ENCODE measurements around the gene THG1L.

THG1L gene

DNA sequence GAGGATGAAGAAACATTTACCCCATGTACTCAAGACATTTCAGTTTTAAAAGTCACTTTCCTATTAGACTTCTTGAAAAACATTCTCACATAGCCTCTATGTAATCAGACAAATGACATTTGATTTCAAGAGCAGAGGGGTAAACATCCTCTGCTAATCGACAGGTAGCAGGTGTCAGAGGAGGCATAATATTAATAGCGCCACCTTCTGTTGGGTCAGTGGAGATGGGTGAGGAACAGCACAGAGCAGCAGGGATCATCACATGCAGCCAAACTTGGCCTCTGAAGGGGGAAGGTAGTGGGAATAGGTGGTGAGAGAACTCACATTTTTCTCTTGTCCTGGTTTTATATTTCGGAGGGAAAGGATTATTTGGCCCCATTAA, 9.0 kb downstream of the THG1L start:
- H3K27me3 Mint-ChIP-seq (ENCODE audit: low read depth), result no peaks in the 10 kb centered on the region
- no peak overlapping the region for H3K4me3 Mint-ChIP-seq
- H3K36me3 Mint-ChIP-seq (ENCODE audit: low read depth), result peaks cover 5% of the 10 kb centered on the region
- no peaks in the 10 kb centered on the region for H3K9me3 Mint-ChIP-seq
- H3K27ac Mint-ChIP-seq, result no peak overlapping the region
- H3K4me1 Mint-ChIP-seq (ENCODE audit: low read depth), result peaks cover 19% of the 10 kb centered on the region

DNA sequence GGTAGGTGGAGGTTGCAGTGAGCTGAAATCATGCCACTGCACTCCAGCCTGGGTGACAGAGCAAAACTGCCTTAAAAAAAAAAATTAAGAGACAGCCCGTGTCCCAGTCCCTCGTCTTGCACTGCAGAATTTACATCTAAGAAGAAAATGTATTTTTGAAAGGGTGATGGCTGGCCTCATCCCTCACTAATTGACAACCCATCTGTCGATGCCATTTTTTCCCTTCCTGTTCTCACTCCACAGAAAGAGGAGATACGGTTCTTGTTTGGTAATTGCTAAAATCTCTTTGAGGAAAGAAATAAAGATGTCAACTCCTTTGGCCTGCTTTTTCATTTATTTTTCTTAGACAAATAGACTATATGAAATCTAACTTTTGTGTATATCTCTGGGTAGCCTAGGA, 9.9 kb downstream of the THG1L start:
- H3K27ac Mint-ChIP-seq, result no peak overlapping the region
- no peak overlapping the region for H3K4me3 Mint-ChIP-seq
- peaks cover 23% of the 10 kb centered on the region for H3K4me1 Mint-ChIP-seq (ENCODE audit: low read depth)
- H3K27me3 Mint-ChIP-seq (ENCODE audit: low read depth), result no peaks in the 10 kb centered on the region
- H3K36me3 Mint-ChIP-seq (ENCODE audit: low read depth), result peaks cover 7% of the 10 kb centered on the region
- H3K9me3 Mint-ChIP-seq, result no peaks in the 10 kb centered on the region

DNA sequence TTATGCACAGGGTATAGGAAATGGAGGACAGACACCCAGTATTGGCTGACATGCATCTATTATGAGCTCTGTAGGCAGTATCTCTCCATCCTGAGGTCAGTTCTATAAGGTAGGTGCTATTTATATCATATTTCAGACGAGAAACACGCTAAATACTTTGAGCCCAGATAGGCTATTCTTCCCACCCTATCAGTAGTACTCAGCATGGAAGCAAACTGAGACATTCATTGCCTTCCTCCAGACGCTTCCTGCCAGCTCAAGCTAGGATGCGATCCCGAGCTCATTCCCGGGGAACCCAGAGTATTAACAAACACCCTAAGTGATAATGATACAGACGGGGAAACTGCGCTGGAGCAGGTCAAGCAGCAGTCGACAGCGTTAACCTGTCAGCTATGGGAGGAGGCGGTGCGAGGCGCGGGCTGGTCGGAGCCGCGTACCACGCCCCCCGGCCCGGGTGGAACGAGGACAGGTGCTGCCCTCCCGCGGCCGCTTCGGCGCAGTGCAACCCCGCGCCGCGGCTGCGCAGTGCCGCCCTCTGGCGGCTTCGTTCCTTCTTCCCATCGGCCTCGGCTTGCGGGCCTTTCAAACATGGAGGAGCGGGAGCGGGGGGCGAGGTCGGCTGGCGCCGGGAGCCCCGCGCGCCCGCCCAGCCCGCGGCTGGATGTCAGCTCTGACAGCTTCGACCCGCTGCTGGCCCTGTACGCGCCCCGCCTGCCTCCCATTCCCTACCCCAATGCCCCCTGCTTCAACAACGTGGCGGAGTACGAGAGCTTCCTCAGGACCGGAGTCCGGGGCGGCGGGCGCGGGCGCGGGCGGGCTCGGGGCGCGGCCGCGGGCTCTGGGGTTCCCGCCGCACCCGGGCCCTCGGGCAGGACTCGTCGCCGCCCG, 12.2 kb downstream of the THG1L start, which contains the start of gene LSM11:
TSS of gene LSM11 (plus strand) at position 550 of the 888 bp plus-strand sequence. CDS start at position 589, 39 bp downstream.
- peaks cover 4% of the 10 kb centered on the region for H3K36me3 Mint-ChIP-seq (ENCODE audit: low read depth)
- peak within 1 kb of the TSS; percentile 92 for H3K4me3 Mint-ChIP-seq
- H3K9me3 Mint-ChIP-seq, result no peaks in the 10 kb centered on the region
- peak within 1 kb of the TSS; percentile 78 for H3K27ac Mint-ChIP-seq
- H3K4me1 Mint-ChIP-seq (ENCODE audit: low read depth), result peaks cover 29% of the 10 kb centered on the region
- H3K27me3 Mint-ChIP-seq (ENCODE audit: low read depth), result no peaks in the 10 kb centered on the region

DNA sequence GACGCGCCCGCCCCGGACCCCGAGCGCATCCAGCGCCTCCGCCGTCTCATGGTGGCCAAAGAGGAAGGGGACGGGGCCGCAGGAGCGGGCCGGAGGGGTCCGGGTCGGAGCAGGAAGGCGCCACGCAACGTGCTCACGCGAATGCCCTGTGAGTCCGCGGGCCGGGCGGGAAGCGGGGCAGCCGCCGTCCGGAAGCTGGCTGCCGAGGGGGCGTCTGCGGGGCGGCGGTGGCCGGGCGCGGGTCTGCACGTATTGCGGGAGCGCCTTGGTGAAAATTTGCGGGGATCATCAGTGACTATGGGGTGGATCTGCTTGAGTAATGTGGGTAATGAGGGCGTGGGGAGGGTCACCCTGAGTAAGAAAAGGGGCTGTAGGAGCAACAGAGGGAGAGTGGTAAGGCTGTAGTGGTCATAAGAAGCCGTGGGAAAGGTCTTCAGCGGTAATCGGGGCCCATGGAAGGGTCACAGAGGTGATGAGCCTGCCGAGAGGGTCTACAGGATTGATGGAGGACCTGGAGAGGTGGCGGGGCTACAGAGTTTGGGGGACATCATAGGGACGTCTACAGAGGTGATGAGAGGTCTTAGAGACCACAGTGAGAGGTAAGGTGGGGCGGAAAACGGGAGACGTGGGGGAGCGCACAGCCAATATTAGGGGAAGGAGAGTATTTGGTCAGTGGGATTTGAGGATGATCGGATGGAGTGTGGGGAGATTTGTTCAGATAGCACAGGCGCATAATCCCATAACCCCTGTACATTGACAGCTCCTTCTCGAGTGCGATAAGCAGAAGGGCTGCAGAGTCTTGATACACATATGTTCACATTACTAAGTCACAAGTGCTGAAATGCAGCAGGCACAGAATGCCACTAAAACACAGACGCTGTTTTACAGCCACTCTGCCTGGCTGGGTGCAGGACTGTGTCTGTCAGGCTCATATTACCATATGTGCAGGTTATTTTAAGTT, 13.1 kb downstream of the THG1L start:
- Mint-ChIP-seq H3K9me3 (no peaks in the 10 kb centered on the region), H3K4me1 (ENCODE audit: low read depth) (peaks cover 31% of the 10 kb centered on the region), H3K4me3 (peak overlapping the region; percentile 92), H3K27ac (peak overlapping the region; percentile 78), H3K36me3 (ENCODE audit: low read depth) (peaks cover 4% of the 10 kb centered on the region), H3K27me3 (ENCODE audit: low read depth) (no peaks in the 10 kb centered on the region)

DNA sequence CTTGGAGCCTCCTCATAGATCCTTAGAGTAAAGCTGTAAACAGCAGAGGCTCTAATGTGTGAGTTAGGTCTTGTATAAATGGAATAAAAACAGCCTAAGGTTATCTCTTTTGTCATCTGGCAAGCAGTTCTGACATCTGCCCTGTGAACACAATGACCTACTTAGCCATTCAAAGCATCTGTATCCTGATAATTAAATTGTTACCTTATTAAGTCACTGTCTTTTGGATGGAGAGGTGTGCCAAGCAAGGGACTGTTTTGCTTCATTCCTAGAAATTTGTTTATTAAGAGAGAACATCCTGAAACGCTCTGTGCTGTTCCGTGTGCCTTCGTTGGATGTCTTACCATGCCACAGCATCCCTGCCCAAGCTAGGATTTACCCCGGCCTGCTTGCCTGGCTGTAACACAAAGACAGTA, 13.8 kb downstream of the THG1L start:
- Mint-ChIP-seq H3K9me3 (no peaks in the 10 kb centered on the region), H3K4me1 (ENCODE audit: low read depth) (peaks cover 30% of the 10 kb centered on the region), H3K36me3 (ENCODE audit: low read depth) (peaks cover 4% of the 10 kb centered on the region), H3K27ac (no peak overlapping the region), H3K27me3 (ENCODE audit: low read depth) (no peaks in the 10 kb centered on the region), H3K4me3 (peak overlapping the region; percentile 92)

DNA sequence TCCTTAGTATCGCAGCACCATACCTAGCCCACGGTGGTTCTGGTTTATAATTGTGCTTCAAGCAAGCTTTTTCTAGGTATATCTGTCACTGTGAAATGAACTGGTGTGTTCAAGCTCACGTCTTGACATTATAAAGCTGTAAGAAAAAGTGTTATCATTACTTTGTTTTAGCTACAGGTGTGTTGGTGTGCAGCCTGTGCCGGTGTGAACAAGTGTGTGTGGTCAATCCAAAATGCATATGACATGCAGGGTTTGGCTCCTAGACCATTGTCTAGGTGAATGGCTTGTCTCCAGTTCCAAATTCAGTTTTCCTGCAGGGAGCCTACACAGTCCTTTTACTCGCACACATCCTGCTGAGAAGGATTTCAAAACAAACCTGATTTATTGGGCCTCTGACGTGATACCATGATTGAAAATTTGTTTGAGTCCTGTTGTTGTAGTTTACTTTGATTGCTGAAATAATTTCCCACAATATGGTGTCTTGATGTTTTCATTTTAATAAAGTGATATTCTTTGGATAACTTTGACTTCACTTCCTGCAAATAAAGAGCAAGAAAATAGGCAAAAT, 16.0 kb downstream of the THG1L start:
- no peaks in the 10 kb centered on the region for H3K27me3 Mint-ChIP-seq (ENCODE audit: low read depth)
- H3K4me1 Mint-ChIP-seq (ENCODE audit: low read depth), result peaks cover 27% of the 10 kb centered on the region
- no peak overlapping the region for H3K4me3 Mint-ChIP-seq
- no peak overlapping the region for H3K27ac Mint-ChIP-seq
- peaks cover 4% of the 10 kb centered on the region for H3K36me3 Mint-ChIP-seq (ENCODE audit: low read depth)
- no peaks in the 10 kb centered on the region for H3K9me3 Mint-ChIP-seq

DNA sequence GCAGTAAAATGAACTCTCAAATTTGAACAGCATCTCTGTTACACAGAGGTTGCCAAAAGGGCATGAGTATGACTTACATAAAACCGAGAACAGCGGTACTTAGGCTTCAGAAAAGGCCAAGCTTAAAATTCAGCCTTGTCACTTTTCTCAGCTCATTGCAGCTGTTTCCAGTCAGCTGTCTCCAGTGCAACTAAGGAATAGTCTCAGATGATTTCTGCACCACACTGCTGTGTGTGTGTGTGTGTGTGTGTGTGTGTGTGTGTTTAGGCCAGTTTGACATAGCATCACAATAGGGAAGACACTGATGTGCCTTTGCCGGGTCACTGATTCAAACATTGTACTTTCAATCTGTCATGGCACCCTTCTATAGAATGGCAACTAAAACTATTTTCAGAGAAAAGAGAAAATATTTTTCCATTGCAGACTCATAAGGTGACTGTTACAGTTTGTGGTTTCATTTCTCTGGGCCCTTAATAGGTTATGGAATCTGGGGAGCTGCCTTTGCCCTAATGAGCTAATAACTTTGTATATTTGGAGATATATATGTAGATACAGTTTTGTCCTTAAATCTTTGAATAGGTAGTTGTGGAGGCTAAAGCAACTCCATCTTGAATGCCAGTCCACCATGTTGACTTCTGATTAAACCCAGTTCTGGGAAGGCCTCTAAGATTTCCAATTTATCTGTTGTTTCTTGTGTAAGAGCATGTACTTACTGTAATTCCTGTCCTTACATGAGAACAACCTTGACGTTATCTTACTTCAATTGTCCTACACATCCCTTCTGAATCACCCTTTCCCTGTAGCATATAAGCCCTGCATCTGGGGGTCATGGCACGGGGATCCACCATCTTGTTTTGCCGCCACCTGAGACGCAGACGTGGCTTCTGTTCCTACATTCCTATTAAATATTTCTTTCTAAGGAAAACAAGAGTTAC, 16.8 kb downstream of the THG1L start:
- peaks cover 4% of the 10 kb centered on the region for H3K36me3 Mint-ChIP-seq (ENCODE audit: low read depth)
- H3K9me3 Mint-ChIP-seq, result no peaks in the 10 kb centered on the region
- no peak overlapping the region for H3K4me3 Mint-ChIP-seq
- H3K27me3 Mint-ChIP-seq (ENCODE audit: low read depth), result no peaks in the 10 kb centered on the region
- peaks cover 23% of the 10 kb centered on the region for H3K4me1 Mint-ChIP-seq (ENCODE audit: low read depth)
- H3K27ac Mint-ChIP-seq, result no peak overlapping the region

DNA sequence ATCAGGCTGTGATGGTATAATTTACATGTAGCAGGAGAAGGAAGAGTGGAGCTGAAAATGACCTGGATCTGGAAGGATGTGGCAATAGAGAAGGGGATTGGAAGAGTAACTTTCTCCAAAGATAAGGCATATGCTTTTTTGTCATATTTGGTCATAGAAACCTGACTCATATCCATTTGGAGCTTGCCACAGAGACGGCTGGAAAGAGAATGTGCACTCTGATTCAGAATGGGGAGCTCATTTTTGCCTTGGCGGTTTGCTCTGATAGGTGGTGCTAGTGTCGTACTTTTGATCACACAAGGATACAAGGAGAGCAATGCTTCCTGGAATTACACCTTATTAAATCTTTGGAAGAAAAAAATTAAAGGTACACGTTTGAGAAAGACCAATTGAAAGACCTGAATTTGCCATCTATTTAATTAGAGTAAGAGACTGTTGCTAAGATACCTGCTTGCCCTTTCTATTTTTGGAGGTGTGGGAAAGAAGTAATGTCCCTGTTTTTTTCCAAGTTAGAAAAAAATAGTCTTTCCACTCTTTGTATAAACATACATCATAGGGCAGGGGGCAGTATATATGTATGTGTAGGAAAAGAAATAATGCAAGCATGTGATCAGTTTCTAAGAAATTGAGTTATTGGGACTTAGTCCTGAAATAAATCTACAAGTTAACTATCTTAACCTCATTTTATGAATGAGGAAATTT, 17.7 kb downstream of the THG1L start:
- H3K4me1 Mint-ChIP-seq (ENCODE audit: low read depth), result peaks cover 20% of the 10 kb centered on the region
- H3K36me3 Mint-ChIP-seq (ENCODE audit: low read depth), result peaks cover 4% of the 10 kb centered on the region
- H3K9me3 Mint-ChIP-seq, result no peaks in the 10 kb centered on the region
- H3K27me3 Mint-ChIP-seq (ENCODE audit: low read depth), result no peaks in the 10 kb centered on the region
- H3K4me3 Mint-ChIP-seq, result no peak overlapping the region
- H3K27ac Mint-ChIP-seq, result no peak overlapping the region

DNA sequence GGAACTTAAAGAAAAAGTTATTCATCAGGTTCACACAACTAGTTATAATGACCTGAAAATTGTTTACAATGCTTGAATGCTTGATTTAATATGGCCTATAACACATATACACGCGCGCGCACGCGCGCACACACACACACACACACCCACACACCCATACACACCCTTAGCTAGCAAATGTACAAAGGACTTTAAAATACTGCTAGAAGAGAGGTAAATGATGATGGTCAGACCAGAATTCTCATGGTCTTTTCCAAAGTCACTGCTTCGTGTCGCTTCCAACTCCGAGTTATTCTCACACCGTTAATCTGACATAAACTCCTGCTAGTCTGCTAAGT, 18.2 kb downstream of the THG1L start:
- no peaks in the 10 kb centered on the region for H3K9me3 Mint-ChIP-seq
- H3K4me1 Mint-ChIP-seq (ENCODE audit: low read depth), result peaks cover 17% of the 10 kb centered on the region
- H3K4me3 Mint-ChIP-seq, result no peak overlapping the region

DNA sequence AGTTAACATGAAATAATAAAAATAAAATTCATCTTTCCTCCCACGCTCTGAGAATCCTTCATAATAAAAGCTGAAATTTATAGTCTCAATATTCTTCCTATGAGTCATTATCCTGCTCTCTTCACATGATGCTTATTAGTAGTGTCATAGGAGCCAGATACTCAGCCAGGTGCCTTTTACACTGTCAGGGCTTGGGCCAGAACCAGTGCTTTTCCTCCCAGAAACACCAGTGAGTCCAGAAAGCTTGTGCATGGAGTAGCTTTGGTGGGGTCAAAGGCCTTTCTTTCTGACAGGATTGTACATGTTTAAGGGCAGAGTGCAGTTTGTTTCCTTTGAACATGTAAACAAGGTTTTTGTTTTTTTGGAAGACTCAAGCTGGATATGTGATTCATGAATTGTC, 19.1 kb downstream of the THG1L start:
- Mint-ChIP-seq H3K9me3 (no peaks in the 10 kb centered on the region), H3K27ac (no peak overlapping the region), H3K4me3 (no peak overlapping the region), H3K4me1 (ENCODE audit: low read depth) (peaks cover 10% of the 10 kb centered on the region), H3K27me3 (ENCODE audit: low read depth) (no peaks in the 10 kb centered on the region), H3K36me3 (ENCODE audit: low read depth) (peaks cover 3% of the 10 kb centered on the region)

More for the DNA sequence above, 18.2 kb downstream of the THG1L start:
- H3K27me3 Mint-ChIP-seq (ENCODE audit: low read depth), result no peaks in the 10 kb centered on the region
- peaks cover 1% of the 10 kb centered on the region for H3K36me3 Mint-ChIP-seq (ENCODE audit: low read depth)
- no peak overlapping the region for H3K27ac Mint-ChIP-seq

DNA sequence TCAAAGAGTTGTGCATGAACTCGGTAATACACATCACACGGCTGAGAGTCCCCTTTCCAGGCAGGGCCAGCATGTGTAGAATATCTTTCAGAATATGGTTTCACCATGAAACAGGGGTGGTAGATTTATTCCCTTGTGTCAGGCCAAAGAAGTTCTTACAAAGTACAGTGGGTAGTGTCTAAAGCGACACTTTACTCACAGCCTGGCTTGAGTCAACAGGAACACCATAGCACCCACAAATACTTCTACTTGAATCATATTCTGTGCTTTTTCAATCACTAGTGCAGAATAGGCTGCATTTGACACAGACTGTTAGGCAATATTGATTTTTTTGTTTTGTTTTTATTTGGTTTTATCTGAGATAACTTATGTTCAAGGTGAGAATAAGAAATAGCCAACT, 24.9 kb downstream of the THG1L start:
- Mint-ChIP-seq H3K36me3 (ENCODE audit: low read depth) (peaks cover 3% of the 10 kb centered on the region), H3K27ac (no peak overlapping the region), H3K4me3 (no peak overlapping the region), H3K4me1 (ENCODE audit: low read depth) (peaks cover 4% of the 10 kb centered on the region), H3K9me3 (no peaks in the 10 kb centered on the region), H3K27me3 (ENCODE audit: low read depth) (no peaks in the 10 kb centered on the region)

DNA sequence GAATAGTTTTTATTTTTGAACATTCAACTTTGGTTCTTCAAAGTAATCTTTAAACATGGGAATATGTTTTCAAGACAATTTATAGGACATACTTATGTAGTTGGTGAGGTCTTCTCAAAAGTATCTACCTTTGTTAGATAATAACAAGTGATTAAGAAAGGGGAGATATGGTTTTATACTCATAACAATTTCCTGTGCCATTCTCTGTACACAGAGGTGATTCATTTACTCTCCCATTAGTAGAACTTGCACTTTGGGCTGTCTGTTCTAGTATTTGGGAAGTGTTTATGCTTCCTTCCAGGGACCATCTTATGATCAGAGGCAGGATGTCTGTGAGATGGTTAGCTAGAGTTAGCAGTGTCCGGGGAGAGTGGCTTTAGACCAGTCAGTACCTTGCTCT, 27.5 kb downstream of the THG1L start:
- Mint-ChIP-seq H3K9me3 (no peaks in the 10 kb centered on the region), H3K27ac (no peak overlapping the region), H3K27me3 (ENCODE audit: low read depth) (no peaks in the 10 kb centered on the region), H3K4me3 (no peak overlapping the region), H3K4me1 (ENCODE audit: low read depth) (peaks cover 4% of the 10 kb centered on the region), H3K36me3 (ENCODE audit: low read depth) (peaks cover 3% of the 10 kb centered on the region)

Data from T-helper 1 cell treated with Interleukin-12 subunit alpha and Interleukin-12 subunit beta and Interleukin-4 antibody, amounts not matched to agents 30 μg/mL and 1 μg/mL, for 36 hours (primary cell).